Osteoblast (primary cell): ENCODE measurements around the gene GRIN2A. TPM values are rescaled to one million over a fixed set of nuclear protein-coding genes. Genes with fewer than 3 reads are reported as not detected.

ENCODE experiments used
- DNase-seq: peaks from one replicate; pipeline ENCODE4 v3.0.0; 2011; ENCODE audit warnings: low spot score, mixed read lengths; ENCODE audit not compliant: insufficient read length; ENCODE audit errors: missing footprints
- H2AFZ ChIP-seq: 2 replicates; pipeline ENCODE4 v1.6.0; 2011; ENCODE audit warnings: mild to moderate bottlenecking, low read length
- H3K27ac ChIP-seq: 2 replicates; pipeline ENCODE4 v1.5.1; 2011; ENCODE audit warnings: mild to moderate bottlenecking, low read depth, low read length, moderate library complexity
- H3K27me3 ChIP-seq: 2 replicates; pipeline ENCODE4 v1.6.0; 2012; ENCODE audit warnings: mild to moderate bottlenecking, control low read depth, inconsistent platforms, low read length, moderate library complexity; ENCODE audit not compliant: insufficient read depth
- H3K36me3 ChIP-seq: 2 replicates; pipeline ENCODE4 v1.5.1; 2011; ENCODE audit warnings: mild to moderate bottlenecking, low read length, control low read depth, moderate library complexity; ENCODE audit not compliant: insufficient read depth
- H3K4me1 ChIP-seq: 2 replicates; pipeline ENCODE4 v1.5.1; 2011; ENCODE audit warnings: mild to moderate bottlenecking, low read length, control low read depth, moderate library complexity; ENCODE audit not compliant: insufficient read depth
- H3K4me2 ChIP-seq: 2 replicates; pipeline ENCODE4 v1.6.0; 2011; ENCODE audit warnings: mild to moderate bottlenecking, low read length; ENCODE audit not compliant: insufficient read depth
- H3K4me3 ChIP-seq: fragments of 200-600 bp; sonication (generic); 3 replicates; pipeline ENCODE4 v1.5.1; 2012; ENCODE audit warnings: mild to moderate bottlenecking, low read length, inconsistent platforms; ENCODE audit not compliant: insufficient read depth
- H3K79me2 ChIP-seq: 2 replicates; pipeline ENCODE4 v1.6.0; 2012; ENCODE audit warnings: mild to moderate bottlenecking, low read length, control low read depth, inconsistent platforms; ENCODE audit not compliant: insufficient read depth
- H3K9me3 ChIP-seq: 2 replicates; pipeline ENCODE4 v1.5.1; 2011; ENCODE audit warnings: low read depth, low read length, control low read depth
- H4K20me1 ChIP-seq: 2 replicates; pipeline ENCODE4 v1.6.0; 2012; ENCODE audit warnings: mild to moderate bottlenecking, low read length, control low read depth; ENCODE audit not compliant: insufficient read depth
- total RNA-seq: library from RNA; depleted of rRNA; stranded (reverse); fragments of >200 nt; gene quantifications from 2 replicates; pipeline ENCODE4 v1.2.3, GENCODE V29; 2012
- TF ChIP-seq, protein P1 (sequence below): IDR thresholded peaks from 2 replicates; pipeline ENCODE4 v1.5.1; 2011; ENCODE audit warnings: mild to moderate bottlenecking, low read depth, low read length, moderate library complexity; ENCODE audit errors: extremely low read depth

The GRIN2A gene
- total RNA-seq, 1 donor = 0.72 TPM

- H3K27me3 ChIP-seq = no peaks in the 10 kb centered on the region
- no peak overlapping the region for H3K4me2 ChIP-seq
- no peak overlapping the region for H2AFZ ChIP-seq
- H3K36me3 ChIP-seq = no peaks in the 10 kb centered on the region
- TF ChIP-seq, protein P1, sequence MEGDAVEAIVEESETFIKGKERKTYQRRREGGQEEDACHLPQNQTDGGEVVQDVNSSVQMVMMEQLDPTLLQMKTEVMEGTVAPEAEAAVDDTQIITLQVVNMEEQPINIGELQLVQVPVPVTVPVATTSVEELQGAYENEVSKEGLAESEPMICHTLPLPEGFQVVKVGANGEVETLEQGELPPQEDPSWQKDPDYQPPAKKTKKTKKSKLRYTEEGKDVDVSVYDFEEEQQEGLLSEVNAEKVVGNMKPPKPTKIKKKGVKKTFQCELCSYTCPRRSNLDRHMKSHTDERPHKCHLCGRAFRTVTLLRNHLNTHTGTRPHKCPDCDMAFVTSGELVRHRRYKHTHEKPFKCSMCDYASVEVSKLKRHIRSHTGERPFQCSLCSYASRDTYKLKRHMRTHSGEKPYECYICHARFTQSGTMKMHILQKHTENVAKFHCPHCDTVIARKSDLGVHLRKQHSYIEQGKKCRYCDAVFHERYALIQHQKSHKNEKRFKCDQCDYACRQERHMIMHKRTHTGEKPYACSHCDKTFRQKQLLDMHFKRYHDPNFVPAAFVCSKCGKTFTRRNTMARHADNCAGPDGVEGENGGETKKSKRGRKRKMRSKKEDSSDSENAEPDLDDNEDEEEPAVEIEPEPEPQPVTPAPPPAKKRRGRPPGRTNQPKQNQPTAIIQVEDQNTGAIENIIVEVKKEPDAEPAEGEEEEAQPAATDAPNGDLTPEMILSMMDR = no peak
- H3K27ac ChIP-seq = no peak overlapping the region
- no peaks in the 10 kb centered on the region for H3K4me1 ChIP-seq
- DNase-seq = no peak
- H3K79me2 ChIP-seq = no peaks in the 10 kb centered on the region
- no peaks in the 10 kb centered on the region for H4K20me1 ChIP-seq
- no peak overlapping the region for H3K4me3 ChIP-seq
- H3K9me3 ChIP-seq = no peaks in the 10 kb centered on the region
Measured at GRCh38 chr16:10003486-10003885, 178.7 kb downstream of the GRIN2A start.

DNA sequence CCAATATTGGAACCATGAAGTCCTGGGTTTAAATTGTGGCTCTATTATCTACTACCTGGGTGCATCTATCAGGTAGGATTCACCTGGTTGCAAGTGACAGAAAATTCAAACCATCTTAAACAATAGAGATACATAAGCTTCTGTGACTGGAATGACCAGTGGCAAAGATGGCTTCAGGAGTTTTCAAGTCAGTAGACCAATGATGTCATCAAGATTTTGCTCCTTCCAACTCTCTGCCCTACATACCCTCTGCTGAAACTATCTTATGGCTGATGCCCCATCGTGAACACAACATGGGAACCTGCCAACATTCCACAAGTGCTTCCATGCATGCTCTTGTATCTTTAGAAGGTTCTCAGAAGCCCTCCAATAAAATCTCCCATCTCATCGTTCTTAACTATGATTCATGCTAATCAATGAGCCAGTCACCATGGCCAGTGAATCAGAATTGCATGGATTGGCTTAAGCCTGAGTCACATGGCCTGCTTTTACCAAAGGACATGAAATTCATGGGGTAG lies 180.9 kb downstream of the GRIN2A start:
- H3K27ac ChIP-seq = no peak overlapping the region
- TF ChIP-seq, protein P1 = no peak
- H3K4me2 ChIP-seq = no peak overlapping the region
- H3K4me3 ChIP-seq = no peak overlapping the region
- no peaks in the 10 kb centered on the region for H3K27me3 ChIP-seq
- H3K79me2 ChIP-seq = no peaks in the 10 kb centered on the region
- no peak for DNase-seq
- H3K9me3 ChIP-seq = no peaks in the 10 kb centered on the region
- H3K4me1 ChIP-seq = no peaks in the 10 kb centered on the region
- no peak overlapping the region for H2AFZ ChIP-seq
- H3K36me3 ChIP-seq = no peaks in the 10 kb centered on the region
- no peaks in the 10 kb centered on the region for H4K20me1 ChIP-seq

DNA sequence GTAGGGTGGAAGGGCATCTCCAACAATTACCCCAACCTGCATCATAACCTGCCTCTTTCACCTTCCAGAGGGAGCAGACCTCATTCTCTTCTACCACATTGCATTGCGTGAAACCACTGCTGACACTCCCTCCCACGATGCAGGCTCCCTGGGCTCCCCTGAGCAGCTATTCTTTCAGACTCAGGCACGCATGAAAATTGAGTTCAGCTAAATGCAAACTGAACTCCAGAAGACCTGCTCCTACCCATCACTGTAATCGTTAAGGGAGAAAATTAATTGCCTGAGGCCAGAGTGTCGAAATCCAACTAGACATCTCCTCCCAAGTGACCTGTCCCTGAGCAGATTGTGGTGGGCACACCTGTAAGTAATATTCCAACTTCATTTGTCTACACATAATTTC lies 186.0 kb downstream of the GRIN2A start:
- H3K4me2 ChIP-seq = no peak overlapping the region
- H3K79me2 ChIP-seq = no peaks in the 10 kb centered on the region
- H3K36me3 ChIP-seq = no peaks in the 10 kb centered on the region
- DNase-seq = no peak
- H3K27ac ChIP-seq = no peak overlapping the region
- H2AFZ ChIP-seq = no peak overlapping the region
- TF ChIP-seq, protein P1 = no peak
- no peaks in the 10 kb centered on the region for H3K27me3 ChIP-seq
- no peak overlapping the region for H3K4me3 ChIP-seq
- H3K4me1 ChIP-seq = no peaks in the 10 kb centered on the region
- no peaks in the 10 kb centered on the region for H3K9me3 ChIP-seq
- no peaks in the 10 kb centered on the region for H4K20me1 ChIP-seq

GRCh38 chr16:9992441-9992840 lies 189.8 kb downstream of the GRIN2A start:
- no peaks in the 10 kb centered on the region for H3K9me3 ChIP-seq
- H3K27me3 ChIP-seq = no peaks in the 10 kb centered on the region
- no peaks in the 10 kb centered on the region for H4K20me1 ChIP-seq
- TF ChIP-seq, protein P1 = no peak
- no peak overlapping the region for H3K4me2 ChIP-seq
- no peaks in the 10 kb centered on the region for H3K36me3 ChIP-seq
- H2AFZ ChIP-seq = no peak overlapping the region
- no peak overlapping the region for H3K4me3 ChIP-seq
- DNase-seq = no peak
- H3K4me1 ChIP-seq = no peaks in the 10 kb centered on the region
- no peaks in the 10 kb centered on the region for H3K79me2 ChIP-seq
- no peak overlapping the region for H3K27ac ChIP-seq
